GM12878 (cell line): ENCODE measurements around the gene CYB561A3. TPM values are rescaled to one million over a fixed set of nuclear protein-coding genes. Genes with fewer than 3 reads are reported as not detected.

Experiments
- ATF2 ChIP-seq: IDR thresholded peaks from 2 replicates; pipeline ENCODE4 v1.6.1; 2012; ENCODE audit warnings: low read length, inconsistent platforms
- BCL11A ChIP-seq: IDR thresholded peaks from 2 replicates; pipeline ENCODE4 v1.6.1; 2011; ENCODE audit warnings: low read depth, low read length
- CEBPB ChIP-seq, 2 experiments: fragments of 150-350 bp in 1 of 2; IDR thresholded peaks; 2 replicates each; pipeline ENCODE4 v1.6.1; 2012 to 2014; ENCODE audit warnings: low read depth in 2 of 2, low read length in 2 of 2, borderline replicate concordance in 1 of 2, inconsistent platforms in 1 of 2
- CHD4 ChIP-seq: fragments of 200-600 bp; sonication (generic); IDR thresholded peaks from 2 replicates; pipeline ENCODE4 v1.6.1; 2016; ENCODE audit warnings: mild to moderate bottlenecking
- CTCF ChIP-seq, 3 experiments: IDR thresholded peaks in 2 of 3; conservative IDR thresholded peaks in 1 of 3; 2 replicates each; pipeline ENCODE4 v1.5.1; 2011; ENCODE audit warnings: low read depth in 3 of 3, low read length in 3 of 3, mild to moderate bottlenecking in 3 of 3, control low read depth in 2 of 3, moderate library complexity in 2 of 3, inconsistent platforms in 1 of 3, mixed read lengths in 1 of 3; ENCODE audit not compliant: control insufficient read depth in 2 of 3, insufficient read depth in 1 of 3; ENCODE audit errors: extremely low read depth in 1 of 3
- EED ChIP-seq: sonication (generic); IDR thresholded peaks from 2 replicates; pipeline ENCODE4 v1.6.1; 2016; ENCODE audit warnings: antibody characterized with exemption, low read depth
- ESRRA ChIP-seq: IDR thresholded peaks from 2 replicates; pipeline ENCODE4 v1.6.1; 2012; ENCODE audit warnings: mild to moderate bottlenecking, low read length, improper control_type of control experiment
- IRF5 ChIP-seq: fragments of 450-650 bp; IDR thresholded peaks from 2 replicates; pipeline ENCODE4 v1.6.1; 2017; ENCODE audit warnings: borderline replicate concordance
- KAT2A ChIP-seq: conservative IDR thresholded peaks from 2 replicates; pipeline ENCODE4 v1.6.1; 2011; ENCODE audit warnings: low read depth, low read length; ENCODE audit not compliant: control insufficient read depth
- MTA2 ChIP-seq: fragments of 450-650 bp; IDR thresholded peaks from 2 replicates; pipeline ENCODE4 v1.6.1; 2016; ENCODE audit warnings: low read depth, mild to moderate bottlenecking, moderate library complexity
- MYB ChIP-seq: fragments of 150-350 bp; IDR thresholded peaks from 2 replicates; pipeline ENCODE4 v1.6.1; 2014; ENCODE audit warnings: mild to moderate bottlenecking, low read depth, low read length, borderline replicate concordance
- PKNOX1 ChIP-seq: fragments of 450-650 bp; IDR thresholded peaks from 2 replicates; pipeline ENCODE4 v1.6.1; 2016; ENCODE audit warnings: mild to moderate bottlenecking
- RUNX3 ChIP-seq: IDR thresholded peaks from 2 replicates; pipeline ENCODE4 v1.6.1; 2012; ENCODE audit warnings: low read length, inconsistent platforms
- SP1 ChIP-seq: IDR thresholded peaks from one replicate; pipeline ENCODE4 v1.6.1; 2011; ENCODE audit warnings: low read depth, low read length
- SUZ12 ChIP-seq: fragments of 200-600 bp; sonication (generic); IDR thresholded peaks from one replicate; pipeline ENCODE4 v1.6.1; 2018; ENCODE audit warnings: antibody characterized with exemption, mild to moderate bottlenecking; ENCODE audit not compliant: unreplicated experiment
- ZBED1 ChIP-seq: IDR thresholded peaks from 2 replicates; pipeline ENCODE4 v1.6.1; 2016; ENCODE audit warnings: borderline replicate concordance
- polyA plus RNA-seq, 11 experiments: library from polyadenylated mRNA; depleted of rRNA in 4 of 11; unstranded in 6 of 11; stranded (reverse) in 5 of 11; fragments of >200 nt; fragmentation: Nextera tagmentation in 4 of 11; fragmentation: Illumina TruSeq in 1 of 11; extraction: Ambion mirVana in 4 of 11; extraction: Trizol in 1 of 11; gene quantifications; 1 replicate in 1 of 11; 2 replicates in 10 of 11; pipeline versions ENCODE4 v1.2.1 to v1.2.3, GENCODE V29; 2011 to 2016; ENCODE audit warnings: inconsistent platforms in 2 of 11, missing spikeins in 2 of 11, low read depth in 1 of 11
- total RNA-seq, 4 experiments: library from RNA; depleted of rRNA in 3 of 4; stranded (reverse); fragments of >200 nt in 3 of 4; fragmentation: Illumina TruSeq in 1 of 4; extraction: Trizol in 1 of 4; gene quantifications; 2 replicates each; pipeline versions ENCODE4 v1.2.1 to v1.2.3, GENCODE V29; 2013 to 2021
- TF ChIP-seq, protein P1 (sequence below): IDR thresholded peaks from 2 replicates; pipeline ENCODE4 v1.6.1; 2011; ENCODE audit warnings: mild to moderate bottlenecking, low read depth, low read length, moderate library complexity; ENCODE audit not compliant: insufficient replicate concordance
- TF ChIP-seq, protein P2 (sequence below): fragments of 450-650 bp; formaldehyde crosslinking; IDR thresholded peaks from 2 replicates; pipeline ENCODE4 v1.4.0; 2022; ENCODE audit warnings: mild to moderate bottlenecking, moderate library complexity

The CYB561A3 gene
- total and polyA plus RNA-seq, 10 of the 15 experiments (the other 5 are each of a cell fraction or from before 2014, with no cell fraction given) = 40.1 to 169 (median 74.4) TPM

GRCh38 chr11:61357233-61357893, 4.3 kb downstream of the CYB561A3 start (continued):
- TF ChIP-seq ATF2 (no peak; the same call in 1 of the 2 replicates), SP1 (peak; percentile 12), SUZ12 (no peak), IRF5 (no peak), EED (peak; percentile 90), RUNX3 (peak; percentile 88), ESRRA (no peak), CTCF (IDR thresholded peaks at IDR 0.05 in 2 of 3, conservative IDR thresholded peaks at IDR 0.05 in 1 of 3; ENCODE audit: control insufficient read depth in 2 of 3, extremely low read depth in 1 of 3, insufficient read depth in 1 of 3, low read depth in 3 of 3, low read length in 3 of 3) (no peak), CEBPB (IDR thresholded peaks at IDR 0.05; ENCODE audit: borderline replicate concordance in 1 of 2, low read depth in 2 of 2, low read length in 2 of 2) (no peak), ZBED1 (peak; percentile 56; the same call in 1 of the 2 replicates), KAT2A (no peak), BCL11A (peak; percentile 60; the same call in 1 of the 2 replicates), CHD4 (0 out of 2 replicates have a peak, but pooled peaks have one; percentile 22), MTA2 (peak; percentile 67), PKNOX1 (peak; percentile 73), MYB (no peak)
- TF ChIP-seq, protein P1, sequence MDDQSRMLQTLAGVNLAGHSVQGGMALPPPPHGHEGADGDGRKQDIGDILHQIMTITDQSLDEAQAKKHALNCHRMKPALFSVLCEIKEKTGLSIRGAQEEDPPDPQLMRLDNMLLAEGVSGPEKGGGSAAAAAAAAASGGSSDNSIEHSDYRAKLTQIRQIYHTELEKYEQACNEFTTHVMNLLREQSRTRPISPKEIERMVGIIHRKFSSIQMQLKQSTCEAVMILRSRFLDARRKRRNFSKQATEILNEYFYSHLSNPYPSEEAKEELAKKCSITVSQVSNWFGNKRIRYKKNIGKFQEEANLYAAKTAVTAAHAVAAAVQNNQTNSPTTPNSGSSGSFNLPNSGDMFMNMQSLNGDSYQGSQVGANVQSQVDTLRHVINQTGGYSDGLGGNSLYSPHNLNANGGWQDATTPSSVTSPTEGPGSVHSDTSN = peak; percentile 83
- TF ChIP-seq, protein P2, sequence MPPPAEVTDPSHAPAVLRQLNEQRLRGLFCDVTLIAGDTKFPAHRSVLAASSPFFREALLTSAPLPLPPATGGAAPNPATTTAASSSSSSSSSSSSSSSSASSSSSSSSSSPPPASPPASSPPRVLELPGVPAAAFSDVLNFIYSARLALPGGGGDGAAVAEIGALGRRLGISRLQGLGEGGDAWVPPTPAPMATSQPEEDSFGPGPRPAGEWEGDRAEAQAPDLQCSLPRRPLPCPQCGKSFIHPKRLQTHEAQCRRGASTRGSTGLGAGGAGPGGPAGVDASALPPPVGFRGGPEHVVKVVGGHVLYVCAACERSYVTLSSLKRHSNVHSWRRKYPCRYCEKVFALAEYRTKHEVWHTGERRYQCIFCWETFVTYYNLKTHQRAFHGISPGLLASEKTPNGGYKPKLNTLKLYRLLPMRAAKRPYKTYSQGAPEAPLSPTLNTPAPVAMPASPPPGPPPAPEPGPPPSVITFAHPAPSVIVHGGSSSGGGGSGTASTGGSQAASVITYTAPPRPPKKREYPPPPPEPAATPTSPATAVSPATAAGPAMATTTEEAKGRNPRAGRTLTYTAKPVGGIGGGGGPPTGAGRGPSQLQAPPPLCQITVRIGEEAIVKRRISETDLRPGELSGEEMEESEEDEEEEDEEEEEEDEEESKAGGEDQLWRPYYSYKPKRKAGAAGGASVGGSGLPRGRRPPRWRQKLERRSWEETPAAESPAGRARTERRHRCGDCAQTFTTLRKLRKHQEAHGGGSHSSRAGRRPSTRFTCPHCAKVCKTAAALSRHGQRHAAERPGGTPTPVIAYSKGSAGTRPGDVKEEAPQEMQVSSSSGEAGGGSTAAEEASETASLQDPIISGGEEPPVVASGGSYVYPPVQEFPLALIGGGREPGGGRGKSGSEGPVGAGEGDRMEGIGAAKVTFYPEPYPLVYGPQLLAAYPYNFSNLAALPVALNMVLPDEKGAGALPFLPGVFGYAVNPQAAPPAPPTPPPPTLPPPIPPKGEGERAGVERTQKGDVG (CRISPR knock-in tag) = no peak
